Gastroesophageal sphincter (tissue), 4 donors: ENCODE results near the gene CCNJL. TPM values are rescaled to one million over a fixed set of nuclear protein-coding genes. Genes with fewer than 3 reads are reported as not detected.

Source experiments
- ATAC-seq: fragments of 150-250 bp; one replicate; pipeline ENCODE4 v1.9.1; 2016; ENCODE audit warnings: mild to moderate bottlenecking, moderate library complexity
- H3K27ac ChIP-seq, 4 donors: fragments of 200-600 bp; sonication (generic) in 3 of 4; 1 replicate in 3 of 4; 2 replicates in 1 of 4; pipeline ENCODE4 v1.5.1; 2016 to 2019
- H3K27me3 ChIP-seq: fragments of 200-600 bp; sonication (generic); one replicate; pipeline ENCODE4 v1.5.1; 2019
- H3K36me3 ChIP-seq, 2 donors: fragments of 200-600 bp; sonication (generic); one replicate each; pipeline ENCODE4 v1.5.1; 2019; ENCODE audit warnings: control low read depth in 1 of 2
- H3K4me1 ChIP-seq, 3 donors: fragments of 200-600 bp; sonication (generic); 1 replicate in 2 of 3; 2 replicates in 1 of 3; pipeline ENCODE4 v1.5.1; 2016 to 2019; ENCODE audit warnings: control low read depth in 2 of 3
- H3K4me3 ChIP-seq, 2 donors: fragments of 200-600 bp; sonication (generic); one replicate each; pipeline ENCODE4 v1.5.1; 2019; ENCODE audit warnings: mild to moderate bottlenecking in 1 of 2, moderate library complexity in 1 of 2
- H3K9me3 ChIP-seq, 3 donors: fragments of 200-600 bp; sonication (generic); one replicate each; pipeline ENCODE4 v1.5.1; 2017 to 2019; ENCODE audit warnings: control low read depth in 2 of 3
- EP300 ChIP-seq: sonication (generic); formaldehyde crosslinking; IDR thresholded peaks from one replicate; pipeline ENCODE4 v1.6.1; 2017; ENCODE audit warnings: antibody characterized with exemption, mild to moderate bottlenecking
- POLR2A ChIP-seq, 2 donors: fragments of 450-650 bp; IDR thresholded peaks; one replicate each; pipeline ENCODE4 v1.6.1; 2017; ENCODE audit warnings: antibody characterized with exemption in 2 of 2, mild to moderate bottlenecking in 2 of 2, moderate library complexity in 1 of 2
- POLR2AphosphoS5 ChIP-seq: sonication (generic); formaldehyde crosslinking; IDR thresholded peaks from one replicate; pipeline ENCODE4 v1.6.1; 2017; ENCODE audit warnings: antibody characterized with exemption
- whole genome bisulfite sequencing, 2 donors: methylation state at CpG; one replicate each; pipeline ENCODE4 v1.1.5; 2018; ENCODE audit warnings: low coverage in 1 of 2; 5-methylcytosine and 5-hydroxymethylcytosine counted together
- total RNA-seq, 4 donors: library from RNA; depleted of rRNA; stranded (reverse); fragments of >200 nt; gene quantifications; one replicate each; pipeline ENCODE4 v1.1.0, GENCODE V29; 2016
- TF ChIP-seq, protein P1 (sequence below), 4 experiments: fragments of 200-600 bp in 2 of 4; fragments of 450-650 bp in 2 of 4; sonication (generic) in 1 of 4; IDR thresholded peaks; one replicate each; pipeline ENCODE4 v1.5.1; 2017 to 2019; ENCODE audit warnings: antibody characterized with exemption in 4 of 4, mild to moderate bottlenecking in 2 of 4, moderate library complexity in 2 of 4

Gene CCNJL
- total RNA-seq, 4 donors from 2014 or later: 0.35 to 1.9 (median 0.65) TPM

DNA sequence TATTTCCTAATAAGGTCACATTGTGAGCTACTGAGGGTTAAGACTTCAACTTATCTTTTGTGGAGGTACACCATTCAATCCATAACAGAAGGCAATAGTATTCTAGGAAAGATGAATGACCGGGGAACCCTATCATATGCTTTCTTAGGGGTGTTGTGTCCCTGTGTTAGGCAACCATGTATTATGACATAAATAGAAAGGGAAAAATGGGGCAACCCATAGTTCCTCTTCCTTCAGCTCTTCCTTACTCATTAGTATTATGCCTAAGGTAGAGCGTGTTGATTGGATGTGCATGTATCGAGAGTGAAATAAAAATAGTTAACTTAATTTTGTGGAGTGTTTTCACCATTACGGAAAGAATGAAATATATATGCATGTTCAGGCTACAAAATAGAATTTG lies 6.0 kb upstream of the CCNJL start:
- Histone ChIP-seq H3K36me3 (no peaks in the 10 kb centered on the region), H3K27me3 (peaks cover 16% of the 10 kb centered on the region), H3K9me3 (no peaks in the 10 kb centered on the region), H3K27ac (no peak overlapping the region), H3K4me1 (no peaks in the 10 kb centered on the region), H3K4me3 (no peak overlapping the region)
- 85 to 98% methylated on average over 4 of the region's 4 CpGs for WGBS, 2 donors
- TF ChIP-seq POLR2A (IDR thresholded peaks at IDR 0.05): no peak
- no peak for TF ChIP-seq POLR2AphosphoS5
- TF ChIP-seq EP300: no peak
- TF ChIP-seq, protein P1, sequence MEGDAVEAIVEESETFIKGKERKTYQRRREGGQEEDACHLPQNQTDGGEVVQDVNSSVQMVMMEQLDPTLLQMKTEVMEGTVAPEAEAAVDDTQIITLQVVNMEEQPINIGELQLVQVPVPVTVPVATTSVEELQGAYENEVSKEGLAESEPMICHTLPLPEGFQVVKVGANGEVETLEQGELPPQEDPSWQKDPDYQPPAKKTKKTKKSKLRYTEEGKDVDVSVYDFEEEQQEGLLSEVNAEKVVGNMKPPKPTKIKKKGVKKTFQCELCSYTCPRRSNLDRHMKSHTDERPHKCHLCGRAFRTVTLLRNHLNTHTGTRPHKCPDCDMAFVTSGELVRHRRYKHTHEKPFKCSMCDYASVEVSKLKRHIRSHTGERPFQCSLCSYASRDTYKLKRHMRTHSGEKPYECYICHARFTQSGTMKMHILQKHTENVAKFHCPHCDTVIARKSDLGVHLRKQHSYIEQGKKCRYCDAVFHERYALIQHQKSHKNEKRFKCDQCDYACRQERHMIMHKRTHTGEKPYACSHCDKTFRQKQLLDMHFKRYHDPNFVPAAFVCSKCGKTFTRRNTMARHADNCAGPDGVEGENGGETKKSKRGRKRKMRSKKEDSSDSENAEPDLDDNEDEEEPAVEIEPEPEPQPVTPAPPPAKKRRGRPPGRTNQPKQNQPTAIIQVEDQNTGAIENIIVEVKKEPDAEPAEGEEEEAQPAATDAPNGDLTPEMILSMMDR (IDR thresholded peaks at IDR 0.05): no peak
- ATAC-seq: no peak

DNA sequence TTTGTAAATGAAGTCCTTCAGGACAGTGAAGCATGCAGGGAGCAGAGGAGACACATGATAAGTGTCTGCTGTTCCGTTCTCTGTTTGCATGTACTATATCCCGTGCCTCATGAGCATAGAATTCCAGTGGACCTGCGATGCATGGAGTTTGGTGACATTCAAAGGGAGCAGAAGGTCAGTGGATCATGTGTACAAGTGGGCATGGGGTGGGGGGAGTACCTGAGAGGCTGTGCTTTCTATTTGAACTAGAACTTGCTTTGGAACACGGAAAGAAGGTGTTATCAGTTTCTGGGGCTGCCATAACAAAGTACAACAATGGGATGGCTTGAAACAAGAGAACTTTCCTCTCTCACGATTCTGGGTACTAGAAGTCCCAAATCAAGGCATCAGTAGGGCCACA lies 5.1 kb upstream of the CCNJL start:
- TF ChIP-seq POLR2A (IDR thresholded peaks at IDR 0.05): no peak
- no peak for TF ChIP-seq EP300
- TF ChIP-seq, protein P1 (IDR thresholded peaks at IDR 0.05): no peak
- no peak for TF ChIP-seq POLR2AphosphoS5
- peaks cover 0 to 8% (median 0%) of the 10 kb centered on the region in 3 donors for H3K4me1 ChIP-seq
- H3K27ac ChIP-seq: no peak overlapping the region
- peaks cover 24% of the 10 kb centered on the region for H3K27me3 ChIP-seq
- H3K9me3 ChIP-seq: no peaks in the 10 kb centered on the region
- no peak overlapping the region for H3K4me3 ChIP-seq
- ATAC-seq: no peak
- H3K36me3 ChIP-seq: no peaks in the 10 kb centered on the region
- WGBS, 2 donors: 61 to 78% methylated on average over 5 of the region's 5 CpGs

DNA sequence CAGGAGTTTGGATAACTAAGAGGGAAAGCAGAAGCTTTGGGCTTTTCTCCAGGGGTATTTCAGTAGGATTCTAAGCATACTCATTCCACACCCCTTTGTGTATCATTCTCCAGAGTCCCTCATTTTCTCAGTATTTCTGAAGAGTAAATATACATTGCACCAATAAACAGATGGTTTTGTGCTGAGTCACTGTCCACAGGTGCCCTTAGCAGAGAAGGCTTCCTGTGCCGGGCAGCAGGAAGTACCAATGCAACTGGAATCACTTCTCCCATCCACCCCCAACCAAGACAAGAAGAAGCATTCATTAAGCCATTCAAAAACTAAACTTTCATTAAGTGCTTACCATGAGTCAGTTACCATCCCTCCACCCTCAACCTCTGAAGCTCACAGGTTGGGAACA lies 3.6 kb upstream of the CCNJL start:
- no peak for ATAC-seq
- Histone ChIP-seq H3K9me3 (no peaks in the 10 kb centered on the region), H3K4me1 (peaks cover 0 to 19% (median 6%) of the 10 kb centered on the region in 3 donors), H3K4me3 (no peak overlapping the region), H3K27ac (no peak overlapping the region), H3K27me3 (peaks cover 24% of the 10 kb centered on the region), H3K36me3 (no peaks in the 10 kb centered on the region)
- WGBS, 2 donors: 56% methylated on average over 1 of the region's 1 CpG; no CpG with 5 or more reads in 1 of the 2 donors
- TF ChIP-seq POLR2A (IDR thresholded peaks at IDR 0.05) (no peak), EP300 (no peak), POLR2AphosphoS5 (no peak)
- TF ChIP-seq, protein P1 (IDR thresholded peaks at IDR 0.05): no peak

DNA sequence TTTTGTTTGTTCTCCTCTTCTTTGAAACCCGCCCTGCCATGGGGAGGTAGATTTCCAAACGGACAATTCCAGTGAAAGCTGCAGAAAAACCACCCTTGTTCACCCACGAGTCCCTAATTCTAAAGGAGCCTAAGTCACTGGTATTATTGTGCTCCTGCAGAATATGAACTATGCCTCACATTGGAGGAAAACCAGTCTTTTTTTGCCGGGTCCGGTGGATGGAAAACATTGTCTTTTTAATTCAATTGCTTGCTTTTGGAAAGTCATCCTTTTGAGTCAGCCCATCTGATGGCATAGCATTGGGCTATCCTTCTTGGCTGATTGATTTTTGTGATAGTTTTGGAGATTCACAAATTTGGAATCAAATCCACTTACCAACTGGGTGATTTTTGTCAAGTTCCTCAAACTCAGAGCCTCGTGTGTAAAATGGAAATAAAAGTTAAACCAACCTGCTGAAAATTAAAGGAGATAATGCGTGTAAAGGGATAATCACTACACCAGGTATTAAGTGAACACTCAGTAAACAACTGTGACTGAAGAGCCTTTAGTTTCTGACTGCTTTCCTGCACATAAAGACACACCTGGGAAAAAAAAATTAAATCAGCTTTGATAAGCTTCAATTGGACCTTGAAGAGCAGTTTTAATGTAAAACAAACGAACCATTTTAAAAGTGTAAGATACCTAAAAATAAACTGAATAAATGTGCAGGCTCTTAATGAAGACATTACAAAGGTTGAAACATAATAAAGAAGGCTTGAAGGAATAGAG lies 780 bp upstream of the CCNJL start:
- peaks cover 0 to 19% (median 6%) of the 10 kb centered on the region in 3 donors for H3K4me1 ChIP-seq
- peak overlapping the region; percentile 34 to 69 for H3K4me3 ChIP-seq
- peaks cover 24% of the 10 kb centered on the region for H3K27me3 ChIP-seq
- no peak for TF ChIP-seq POLR2A (IDR thresholded peaks at IDR 0.05)
- no peak for TF ChIP-seq EP300
- no peak for TF ChIP-seq POLR2AphosphoS5
- TF ChIP-seq, protein P1 (IDR thresholded peaks at IDR 0.05): no peak
- H3K27ac ChIP-seq: peak overlapping the region in 1 of 4 donors; percentile 64
- H3K36me3 ChIP-seq: no peaks in the 10 kb centered on the region
- ATAC-seq: no peak
- no peaks in the 10 kb centered on the region for H3K9me3 ChIP-seq
- 26% methylated on average over 6 to 8 of the region's 8 CpGs for WGBS, 2 donors
